Body of pancreas (tissue), 4 donors: Measurements from ENCODE around the gene SPATA13. TPM values are rescaled to one million over a fixed set of nuclear protein-coding genes. Genes with fewer than 3 reads are reported as not detected.

Experiments
- ATAC-seq: fragments of 150-250 bp; one replicate; pipeline ENCODE4 v1.9.1; 2016
- DNase-seq, 4 donors: peaks; one replicate each; pipeline ENCODE4 v3.0.0-alpha.2; 2019
- H3K27ac ChIP-seq, 4 donors: fragments of 200-600 bp; sonication (generic); 1 replicate in 3 of 4; 2 replicates in 1 of 4; pipeline versions ENCODE4 v1.5.1 to v1.6.1; 2016 to 2019; ENCODE audit warnings: mild to moderate bottlenecking in 1 of 4, mixed read lengths in 1 of 4, moderate library complexity in 1 of 4
- H3K27me3 ChIP-seq, 2 donors: fragments of 200-600 bp; sonication (generic); one replicate each; pipeline ENCODE4 v1.6.0; 2016; ENCODE audit warnings: mild to moderate bottlenecking in 1 of 2
- H3K36me3 ChIP-seq, 2 donors: fragments of 200-600 bp; sonication (generic); replicated peaks in 1 of 2; 2 replicates each; pipeline ENCODE4 v1.5.1; 2016; ENCODE audit warnings: low read depth in 2 of 2; ENCODE audit not compliant: insufficient read depth in 1 of 2
- H3K4me1 ChIP-seq: fragments of 200-600 bp; sonication (generic); one replicate; pipeline ENCODE4 v1.6.0; 2016
- H3K4me3 ChIP-seq, 2 donors: fragments of 200-600 bp; sonication (generic); 1 replicate in 1 of 2; 2 replicates in 1 of 2; pipeline ENCODE4 v1.5.1; 2016 to 2019
- H3K9me3 ChIP-seq, 3 donors: fragments of 200-600 bp; sonication (generic); 1 replicate in 2 of 3; 2 replicates in 1 of 3; pipeline ENCODE4 v1.5.1; 2016
- POLR2A ChIP-seq, 3 donors: fragments of 450-650 bp; IDR thresholded peaks; one replicate each; pipeline ENCODE4 v1.6.1; 2016; ENCODE audit warnings: antibody characterized with exemption in 3 of 3, mild to moderate bottlenecking in 2 of 3
- WGBS, 2 donors: methylation state at CpG; one replicate each; pipeline ENCODE4 v1.1.5; 2017; 5-methylcytosine and 5-hydroxymethylcytosine counted together
- intact Hi-C: fragments of 100-400 bp; cut with DNase I; formaldehyde crosslinking; loops from one replicate; pipeline ENCODE4 v1.15.1; 2023
- total RNA-seq, 2 donors: library from RNA; depleted of rRNA; stranded (reverse); fragments of >200 nt; gene quantifications; one replicate each; pipeline ENCODE4 v1.1.0, GENCODE V29; 2016
- TF ChIP-seq, protein P1 (sequence below), 7 experiments: fragments of 450-650 bp in 4 of 7; fragments of 200-600 bp in 3 of 7; sonication (generic) in 3 of 7; IDR thresholded peaks; one replicate each; pipeline ENCODE4 v1.5.1; 2016 to 2019; ENCODE audit warnings: antibody characterized with exemption in 7 of 7

SPATA13 gene
- total RNA-seq, 2 donors from 2014 or later: 83.3 to 359 TPM

DNA sequence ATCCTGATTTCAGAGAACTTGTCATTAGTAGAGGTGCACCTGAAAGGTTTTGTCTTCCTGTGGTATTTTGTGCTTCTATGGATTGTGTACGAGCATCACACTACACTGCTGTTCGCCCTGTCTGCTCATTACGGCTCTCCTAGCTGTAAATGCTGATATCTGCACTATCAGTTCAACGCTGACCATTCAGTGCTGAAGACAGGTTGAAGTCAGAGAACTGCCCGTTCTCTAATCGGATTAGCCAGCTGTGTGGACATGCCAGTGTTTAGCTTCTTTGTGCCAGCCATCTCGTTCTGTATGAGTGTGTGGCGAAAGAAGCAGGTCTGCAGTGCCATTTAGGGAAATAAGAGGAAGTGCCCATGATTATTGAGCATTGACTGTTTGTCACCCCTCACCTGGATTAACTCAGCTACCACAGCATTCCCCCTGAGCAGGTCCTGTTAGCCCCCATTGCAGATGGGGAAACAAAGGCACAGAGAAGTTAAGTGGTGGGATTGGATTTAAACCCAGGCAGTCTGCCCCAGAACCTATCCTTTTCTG, 127.3 kb downstream of the SPATA13 start:
- no peak for ATAC-seq
- DNase-seq: no peak

GRCh38 chr13:24288870-24289269, 128.3 kb downstream of the SPATA13 start:
- Histone ChIP-seq H3K9me3 (no peaks in the 10 kb centered on the region), H3K27me3 (no peaks in the 10 kb centered on the region), H3K4me1 (no peaks in the 10 kb centered on the region), H3K4me3 (no peak overlapping the region), H3K36me3 (peaks cover 31 to 71% of the 10 kb centered on the region in 2 donors), H3K27ac (no peak overlapping the region)
- DNase-seq (no peak), ATAC-seq (no peak)
- 78 to 90% methylated on average over 5 of the region's 5 CpGs for WGBS, 2 donors
- intact Hi-C loops: no loop called here
- TF ChIP-seq POLR2A (IDR thresholded peaks at IDR 0.05): no peak
- TF ChIP-seq, protein P1, sequence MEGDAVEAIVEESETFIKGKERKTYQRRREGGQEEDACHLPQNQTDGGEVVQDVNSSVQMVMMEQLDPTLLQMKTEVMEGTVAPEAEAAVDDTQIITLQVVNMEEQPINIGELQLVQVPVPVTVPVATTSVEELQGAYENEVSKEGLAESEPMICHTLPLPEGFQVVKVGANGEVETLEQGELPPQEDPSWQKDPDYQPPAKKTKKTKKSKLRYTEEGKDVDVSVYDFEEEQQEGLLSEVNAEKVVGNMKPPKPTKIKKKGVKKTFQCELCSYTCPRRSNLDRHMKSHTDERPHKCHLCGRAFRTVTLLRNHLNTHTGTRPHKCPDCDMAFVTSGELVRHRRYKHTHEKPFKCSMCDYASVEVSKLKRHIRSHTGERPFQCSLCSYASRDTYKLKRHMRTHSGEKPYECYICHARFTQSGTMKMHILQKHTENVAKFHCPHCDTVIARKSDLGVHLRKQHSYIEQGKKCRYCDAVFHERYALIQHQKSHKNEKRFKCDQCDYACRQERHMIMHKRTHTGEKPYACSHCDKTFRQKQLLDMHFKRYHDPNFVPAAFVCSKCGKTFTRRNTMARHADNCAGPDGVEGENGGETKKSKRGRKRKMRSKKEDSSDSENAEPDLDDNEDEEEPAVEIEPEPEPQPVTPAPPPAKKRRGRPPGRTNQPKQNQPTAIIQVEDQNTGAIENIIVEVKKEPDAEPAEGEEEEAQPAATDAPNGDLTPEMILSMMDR (IDR thresholded peaks at IDR 0.05): no peak

More for the DNA sequence above, 127.3 kb downstream of the SPATA13 start:
- TF ChIP-seq POLR2A (IDR thresholded peaks at IDR 0.05): no peak
- TF ChIP-seq, protein P1 (IDR thresholded peaks at IDR 0.05): no peak
- WGBS, 2 donors: 75 to 78% methylated on average over 8 of the region's 8 CpGs
- Histone ChIP-seq H3K4me1 (no peaks in the 10 kb centered on the region), H3K4me3 (no peak overlapping the region), H3K36me3 (peaks cover 31 to 69% of the 10 kb centered on the region in 2 donors), H3K27me3 (no peaks in the 10 kb centered on the region), H3K9me3 (no peaks in the 10 kb centered on the region), H3K27ac (no peak overlapping the region)
- intact Hi-C loops: no loop called here

DNA sequence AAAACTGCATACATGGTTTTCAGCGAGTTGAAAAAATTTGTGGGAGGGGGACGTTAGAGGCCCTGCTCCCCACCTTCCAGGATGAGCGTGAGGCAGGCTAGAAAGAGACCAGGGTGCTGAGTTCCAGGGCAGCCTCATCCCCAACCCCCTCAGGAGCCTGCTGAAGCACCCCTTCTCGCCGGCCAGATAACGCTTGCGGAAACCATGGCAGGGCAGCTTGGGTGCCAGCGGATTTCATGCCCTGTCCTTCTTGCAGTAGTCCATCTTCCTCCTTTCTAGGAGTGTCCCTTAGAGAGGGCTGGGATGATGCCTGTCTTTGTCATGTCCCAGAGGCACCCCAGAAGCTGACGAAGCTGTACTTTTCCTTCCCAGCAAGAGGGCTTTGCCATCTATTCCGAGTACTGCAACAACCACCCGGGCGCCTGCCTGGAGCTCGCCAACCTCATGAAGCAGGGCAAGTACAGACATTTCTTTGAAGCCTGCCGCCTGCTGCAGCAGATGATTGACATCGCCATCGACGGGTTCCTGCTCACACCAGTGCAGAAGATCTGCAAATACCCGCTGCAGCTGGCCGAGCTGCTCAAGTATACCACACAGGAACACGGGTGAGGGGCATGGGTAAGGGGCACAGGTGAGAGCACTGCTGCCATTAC, 129.9 kb downstream of the SPATA13 start:
- H3K36me3 ChIP-seq: peaks cover 31 to 78% of the 10 kb centered on the region in 2 donors
- DNase-seq: no peak
- no peak overlapping the region for H3K27ac ChIP-seq
- intact Hi-C loops: no loop called here
- no peak overlapping the region for H3K4me3 ChIP-seq
- TF ChIP-seq, protein P1 (IDR thresholded peaks at IDR 0.05): no peak
- no peak for TF ChIP-seq POLR2A (IDR thresholded peaks at IDR 0.05)
- no peak for ATAC-seq
- H3K9me3 ChIP-seq: no peaks in the 10 kb centered on the region
- no peaks in the 10 kb centered on the region for H3K4me1 ChIP-seq
- no peaks in the 10 kb centered on the region for H3K27me3 ChIP-seq
- 91 to 96% methylated on average over 11 to 20 of the region's 20 CpGs for WGBS, 2 donors

DNA sequence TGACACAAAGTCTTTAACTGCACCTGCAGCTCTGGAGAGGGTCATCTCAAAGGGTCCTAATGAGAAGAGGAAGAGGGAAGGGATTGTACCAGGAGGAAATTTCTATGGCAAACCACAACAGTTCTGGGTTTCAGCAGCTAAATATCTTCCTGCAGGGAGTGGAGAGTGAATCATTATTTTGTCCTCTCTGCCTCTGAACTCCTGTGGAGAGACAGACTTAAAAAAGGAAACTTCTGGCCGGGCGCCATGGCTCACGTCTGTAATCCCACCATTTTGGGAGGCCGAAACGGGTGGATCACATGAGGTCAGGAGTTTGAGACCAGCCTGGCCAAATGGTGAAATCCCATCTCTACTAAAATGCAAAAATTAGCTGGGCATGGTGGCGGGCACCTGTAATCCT, 132.0 kb downstream of the SPATA13 start:
- H3K36me3 ChIP-seq: peaks cover 24 to 83% of the 10 kb centered on the region in 2 donors
- WGBS, 2 donors: 90 to 92% methylated on average over 6 of the region's 6 CpGs
- TF ChIP-seq POLR2A (IDR thresholded peaks at IDR 0.05): no peak
- TF ChIP-seq, protein P1 (IDR thresholded peaks at IDR 0.05): no peak
- no peak for ATAC-seq
- no peak overlapping the region for H3K4me3 ChIP-seq
- no peak for DNase-seq
- H3K4me1 ChIP-seq: no peaks in the 10 kb centered on the region
- no peaks in the 10 kb centered on the region for H3K27me3 ChIP-seq
- intact Hi-C loops: no loop called here
- no peak overlapping the region for H3K27ac ChIP-seq
- no peaks in the 10 kb centered on the region for H3K9me3 ChIP-seq

- H3K9me3 ChIP-seq: no peaks in the 10 kb centered on the region
- ATAC-seq: no peak
- WGBS, 2 donors: 93 to 96% methylated on average over 10 of the region's 10 CpGs
Observed at GRCh38 chr13:24293746-24294145, 133.2 kb downstream of the SPATA13 start.

More at GRCh38 chr13:24293746-24294145, 133.2 kb downstream of the SPATA13 start:
- DNase-seq: no peak
- Histone ChIP-seq H3K27me3 (no peaks in the 10 kb centered on the region), H3K27ac (no peak overlapping the region), H3K4me1 (no peaks in the 10 kb centered on the region), H3K4me3 (no peak overlapping the region), H3K36me3 (peaks cover 36 to 86% of the 10 kb centered on the region in 2 donors)
- intact Hi-C loops: no loop called here
- TF ChIP-seq, protein P1 (IDR thresholded peaks at IDR 0.05): no peak
- TF ChIP-seq POLR2A (IDR thresholded peaks at IDR 0.05): no peak
